GM20000 (cell line): ENCODE data around the gene HBP1.

Experiments
- DNase-seq: peaks from one replicate; pipeline ENCODE4 v3.0.0; 2012; ENCODE audit warnings: low spot score
- CTCF ChIP-seq: IDR thresholded peaks from 2 replicates; pipeline ENCODE4 v1.5.1; 2012; ENCODE audit warnings: mild to moderate bottlenecking, control low read depth; ENCODE audit errors: extremely low read depth, missing control alignments

The HBP1 gene

GRCh38 chr7:107169120-107170050 lies 582 bp downstream of the HBP1 start:
- DNase-seq = peak; percentile 84
- no peak for TF ChIP-seq CTCF

- DNase-seq = peak; percentile 6
- TF ChIP-seq CTCF = no peak
Observed at GRCh38 chr7:107170051-107170915, 1.5 kb downstream of the HBP1 start.

GRCh38 chr7:107171496-107171895 lies 2.7 kb downstream of the HBP1 start:
- TF ChIP-seq CTCF = no peak
- no peak for DNase-seq

GRCh38 chr7:107172276-107173032 lies 3.7 kb downstream of the HBP1 start:
- TF ChIP-seq CTCF = no peak
- DNase-seq = no peak

- no peak for DNase-seq
Observed at GRCh38 chr7:107173191-107173590, 4.4 kb downstream of the HBP1 start.

More at GRCh38 chr7:107173191-107173590, 4.4 kb downstream of the HBP1 start:
- TF ChIP-seq CTCF = no peak
